Heart right ventricle (tissue), 16 donors: ENCODE results near the gene PRODH2. TPM values are rescaled to one million over a fixed set of nuclear protein-coding genes. Genes with fewer than 3 reads are reported as not detected.
A peak's percentile ranks its signal among the peaks of the same experiment; 100 is the strongest.

Source experiments
- ATAC-seq, 8 donors: fragments of 200-7000 bp; cut with Tn5 transposase; one replicate each; pipeline ENCODE4 v1.9.1; 2020; ENCODE audit warnings: mild to moderate bottlenecking in 8 of 8, moderate library complexity in 8 of 8, moderate number of reproducible peaks in 1 of 8
- DNase-seq, 2 donors: peaks; one replicate each; pipeline ENCODE4 v3.0.0-alpha.2; 2020
- H3K27ac ChIP-seq, 10 donors: fragments of 200-600 bp; sonication (generic) in 2 of 10; one replicate each; pipeline versions ENCODE4 v1.5.0 to v1.8.0; 2020 to 2022; ENCODE audit warnings: mild to moderate bottlenecking in 3 of 10
- H3K27me3 ChIP-seq, 7 donors: fragments of 200-600 bp; one replicate each; pipeline ENCODE4 v1.8.0; 2021 to 2022; ENCODE audit warnings: mild to moderate bottlenecking in 2 of 7
- H3K36me3 ChIP-seq, 9 donors: fragments of 200-600 bp; sonication (generic) in 1 of 9; one replicate each; pipeline versions ENCODE4 v1.5.0 to v1.8.0; 2020 to 2022; ENCODE audit warnings: mild to moderate bottlenecking in 2 of 9
- H3K4me1 ChIP-seq, 9 donors: fragments of 200-600 bp; sonication (generic) in 1 of 9; one replicate each; pipeline versions ENCODE4 v1.5.0 to v1.8.0; 2020 to 2022; ENCODE audit warnings: mild to moderate bottlenecking in 4 of 9
- H3K4me3 ChIP-seq, 10 donors: fragments of 200-600 bp; sonication (generic) in 2 of 10; one replicate each; pipeline versions ENCODE4 v1.5.0 to v1.8.0; 2020 to 2022; ENCODE audit warnings: mild to moderate bottlenecking in 7 of 10, moderate library complexity in 2 of 10
- H3K9me3 ChIP-seq, 11 donors: fragments of 200-600 bp in 10 of 11; sonication (generic) in 2 of 11; one replicate each; pipeline versions ENCODE4 v1.5.0 to v1.8.0; 2013 to 2022; ENCODE audit warnings: mild to moderate bottlenecking in 2 of 11, control low read depth in 1 of 11, moderate library complexity in 1 of 11
- CTCF ChIP-seq, 9 donors: fragments of 200-600 bp; sonication (generic) in 2 of 9; IDR thresholded peaks; one replicate each; pipeline versions ENCODE4 v1.5.0 to v1.8.0; 2021 to 2022; ENCODE audit warnings: antibody characterized with exemption in 9 of 9, mild to moderate bottlenecking in 5 of 9, moderate library complexity in 1 of 9
- WGBS, 2 donors: extraction: QIAGEN DNeasy Blood & Tissue Kit; methylation state at CpG; one replicate each; pipeline ENCODE4 v1.1.7; 2013; ENCODE audit warnings: inconsistent platforms in 1 of 2; 5-methylcytosine and 5-hydroxymethylcytosine counted together
- intact Hi-C, 10 donors: fragments of 100-400 bp; cut with DNase I; formaldehyde crosslinking; loops; one replicate each; pipeline versions ENCODE4 v1.11.1 to v1.14.2; 2022
- polyA plus RNA-seq, 2 donors: library from polyadenylated mRNA; stranded (reverse); fragments of 200-250 nt; gene quantifications; one replicate each; pipeline ENCODE4 v1.2.3, GENCODE V29; 2013
- total RNA-seq, 10 donors: library from RNA; stranded (reverse); fragmentation: NEBNext Ultra II Directional in 3 of 10; extraction: Animal tissue kit (Norgen Biotek cat#: 25700) in 3 of 10; gene quantifications; one replicate each; pipeline versions ENCODE4 v1.2.1 to v1.2.4, GENCODE V29; 2021 to 2023
- donor health status: Arrhythmogenic right ventricular cardiomyopathy.
- donor health status: ischemic (EF 13 %, LVEDD 7.1; RV severe dilation, severe dysfunction).
- donor health status: healthy with polysubstance abuse.
- donor health status: DM: no; HTN: yes; CAD: no.
- donor health status: DM: no; HTN: no; CAD: no.
- donor health status: ischemic (EF 25% LVEDD 6.9; RV normal size, moderate dysfunction).
- donor health status: ischemic (EF 25% LVEDD 5.7; RV mildly dilated, moderate dysfunction).
- donor health status: healthy.
- donor health status: DM: yes; HTN: yes; CAD: no.
- donor health status: Ischemic cardiomyopathy.
- donor health status: ischemic (EF 35%, LVEDD 5.7; RV mildly dilated, moderate dysfunction).
- donor health status: nonischemic (EF 11% LVEDD 7.7; RV severe dilation, severe dysfunction).
- donor health status: DM: yes; HTN: yes; CAD: no.
- donor health status: PGD.
- donor health status: ischemic (EF 29% LVEDD 5.4; RV normal size, mild dysfunction).
- donor health status: nonischemic (EF 23%, LVEDD 6.1; RV moderate dilation, normal function).

Gene PRODH2
- total and polyA plus RNA-seq, 12 donors: not detected

- ATAC-seq: peak; percentile 63 to 78 (median 72)
- WGBS, 2 donors: 2 to 3% methylated on average over 19 of the region's 19 CpGs
- intact Hi-C loops: loop anchor here in 2 of 10 donors (1.0 to 5.0 kb wide), 2 partner anchors 9 to 175 kb away; partner anchors contain the start of gene LIN37 (in 1 of the 2)
- Histone ChIP-seq H3K36me3 (peaks cover 0 to 48% (median 18%) of the 10 kb centered on the region in 9 donors), H3K9me3 (peaks cover 0 to 3% (median 0%) of the 10 kb centered on the region in 11 donors), H3K4me1 (peaks cover 4 to 54% (median 37%) of the 10 kb centered on the region in 9 donors), H3K27me3 (peaks cover 0 to 15% (median 0%) of the 10 kb centered on the region in 7 donors), H3K27ac (peak overlapping the region; percentile 88 to 99 (median 98)), H3K4me3 (peak overlapping the region; percentile 12 to 99 (median 82))
- TF ChIP-seq CTCF (IDR thresholded peaks at IDR 0.05): peak in 3 of 9 donors; percentile 16 to 28 (median 19)
- DNase-seq: peak; percentile 87 to 90
Observed at GRCh38 chr19:35757231-35757748, 55.4 kb downstream of the PRODH2 start.

GRCh38 chr19:35756377-35757230 lies 56.0 kb downstream of the PRODH2 start, which contains the start of gene HSPB6:
TSS of gene HSPB6 (minus strand) at chr19:35757029. CDS start at chr19:35757008, 21 bp downstream.
- peak within 1 kb of the TSS; percentile 88 to 99 (median 98) for H3K27ac ChIP-seq
- H3K36me3 ChIP-seq: peaks cover 0 to 48% (median 18%) of the 10 kb centered on the region in 9 donors
- ATAC-seq (peak; percentile 17 to 63 (median 41)), DNase-seq (peak; percentile 76 to 82)
- H3K9me3 ChIP-seq: peaks cover 0 to 3% (median 0%) of the 10 kb centered on the region in 11 donors
- H3K27me3 ChIP-seq: peaks cover 0 to 15% (median 0%) of the 10 kb centered on the region in 7 donors
- WGBS, 2 donors: 1 to 4% methylated on average over 52 of the region's 52 CpGs
- no peak for TF ChIP-seq CTCF (IDR thresholded peaks at IDR 0.05)
- intact Hi-C loops: loop anchor here in 2 of 10 donors (1.0 to 5.0 kb wide), 2 partner anchors 8 to 176 kb away; partner anchors contain the start of gene LIN37 (in 1 of the 2)
- peak within 1 kb of the TSS; percentile 56 to 99 (median 82) for H3K4me3 ChIP-seq
- peaks cover 4 to 61% (median 37%) of the 10 kb centered on the region in 9 donors for H3K4me1 ChIP-seq

- H3K4me3 ChIP-seq: peak overlapping the region; percentile 56 to 99 (median 82)
- WGBS, 2 donors: 7 to 14% methylated on average over 68 to 74 of the region's 74 CpGs
- peak; percentile 18 to 50 (median 36) for ATAC-seq
- peak; percentile 88 to 93 for DNase-seq
- intact Hi-C loops: loop anchor here in 1 of 10 donors (5.0 kb wide), 1 partner anchor 177 kb away; no protein-coding TSS in a partner anchor
- H3K9me3 ChIP-seq: peaks cover 0 to under 1% (median 0%) of the 10 kb centered on the region in 11 donors
- TF ChIP-seq CTCF (IDR thresholded peaks at IDR 0.05): no peak
- peaks cover 0 to 15% (median 0%) of the 10 kb centered on the region in 7 donors for H3K27me3 ChIP-seq
- H3K36me3 ChIP-seq: peaks cover 0 to 43% (median 18%) of the 10 kb centered on the region in 9 donors
- peak overlapping the region; percentile 88 to 99 (median 98) for H3K27ac ChIP-seq
- peaks cover 4 to 59% (median 37%) of the 10 kb centered on the region in 9 donors for H3K4me1 ChIP-seq
Observed at GRCh38 chr19:35755550-35756376, 56.9 kb downstream of the PRODH2 start.
